ENCODE measurements around the gene MAMLD1.

- TF ChIP-seq CTCF (conservative IDR thresholded peaks at IDR 0.05) (no peak), ZFX (IDR thresholded peaks at IDR 0.05) (no peak)
Measured at GRCh38 chrX:150537851-150538250, 174.7 kb downstream of the MAMLD1 start.
